Measurements from ENCODE around the gene HDGFL3.
"Not testable (repeated sequence)": the region's sequence is repeated elsewhere in the genome, so short reads cannot be mapped to it uniquely, and the experiment has no call there.

HDGFL3 gene

GRCh38 chr15:83207660-83208366 lies at the start of gene HDGFL3:
HDGFL3 (minus strand) TSS chr15:83207823; CDS start chr15:83207414, 409 bp downstream.
- TF ChIP-seq ZNF274 (IDR thresholded peaks at IDR 0.05; ENCODE audit: low read depth, low read length), result no peak

GRCh38 chr15:83250781-83251180 lies 43.2 kb upstream of the HDGFL3 start:
- no peak for TF ChIP-seq ZNF274 (IDR thresholded peaks at IDR 0.05; ENCODE audit: low read depth, low read length)
- H3K4me3 ChIP-seq (ENCODE audit: low read length), result no peak overlapping the region

More at GRCh38 chr15:83207660-83208366, at the start of gene HDGFL3:
- H3K4me3 ChIP-seq (ENCODE audit: low read length), result peak within 1 kb of the TSS; percentile 75

DNA sequence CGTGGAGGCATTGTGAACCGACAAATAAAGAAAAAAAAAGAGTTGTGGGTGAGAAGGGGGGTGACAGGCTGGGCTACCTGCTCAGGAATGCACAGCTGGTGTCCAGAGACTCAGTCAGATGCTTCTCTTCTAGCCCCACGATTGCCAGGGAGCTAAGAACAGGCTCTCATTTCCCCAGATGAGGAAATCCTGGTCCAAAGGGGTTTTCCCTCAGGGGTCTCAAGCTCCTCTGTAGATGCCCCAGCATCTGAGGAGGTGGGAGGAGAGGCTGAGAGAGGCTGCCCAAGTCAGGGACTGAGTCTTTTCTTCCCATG lies 41.4 kb upstream of the HDGFL3 start:
- no peak overlapping the region for H3K4me3 ChIP-seq (ENCODE audit: low read length)
- TF ChIP-seq ZNF274 (IDR thresholded peaks at IDR 0.05; ENCODE audit: low read depth, low read length), result no peak

GRCh38 chr15:83248151-83249029 lies 40.8 kb upstream of the HDGFL3 start:
- no peak for TF ChIP-seq ZNF274 (IDR thresholded peaks at IDR 0.05; ENCODE audit: low read depth, low read length)
- no peak overlapping the region for H3K4me3 ChIP-seq (ENCODE audit: low read length)

- H3K4me3 ChIP-seq (ENCODE audit: low read length), result no peak overlapping the region
- TF ChIP-seq ZNF274 (IDR thresholded peaks at IDR 0.05; ENCODE audit: low read depth, low read length), result no peak
Measured at GRCh38 chr15:83243634-83244033, 36.0 kb upstream of the HDGFL3 start.

DNA sequence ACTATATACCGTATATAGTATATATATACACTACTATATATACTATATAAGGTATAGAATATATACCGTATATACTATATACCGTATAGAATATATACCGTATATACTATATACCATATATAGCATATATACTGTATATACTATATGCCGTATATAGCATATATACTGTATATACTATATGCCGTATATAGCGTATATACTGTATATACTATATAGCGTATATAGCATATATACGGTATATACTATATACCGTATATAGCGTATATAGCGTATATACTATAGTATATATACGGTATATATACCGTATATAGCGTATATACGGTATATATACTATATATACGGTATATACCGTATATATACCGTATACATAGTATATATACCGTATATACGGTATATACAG lies 22.6 kb upstream of the HDGFL3 start:
- no peak for TF ChIP-seq ZNF274 (IDR thresholded peaks at IDR 0.05; ENCODE audit: low read depth, low read length)
- H3K4me3 ChIP-seq (ENCODE audit: low read length), result no peak overlapping the region

DNA sequence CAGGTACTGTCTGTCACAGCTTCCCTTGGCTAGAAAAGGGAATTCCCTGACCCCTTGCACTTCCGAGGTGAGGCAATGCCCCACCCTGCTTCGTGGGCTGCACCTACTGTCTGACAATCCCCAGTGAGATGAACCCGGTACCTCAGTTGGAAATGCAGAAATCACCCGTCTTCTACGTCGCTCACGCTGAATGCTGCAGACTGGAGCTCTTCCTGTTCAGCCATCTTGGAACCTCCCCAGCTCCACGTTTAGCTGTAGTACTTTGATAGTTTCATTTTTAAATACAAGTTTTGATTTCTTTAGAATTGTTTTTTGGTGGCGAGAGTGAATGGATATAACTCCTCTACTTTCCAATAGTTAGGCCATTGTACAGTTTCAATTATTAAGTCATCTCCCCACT lies 17.8 kb upstream of the HDGFL3 start:
- H3K4me3 ChIP-seq (ENCODE audit: low read length), result no peak overlapping the region
- TF ChIP-seq ZNF274 (IDR thresholded peaks at IDR 0.05; ENCODE audit: low read depth, low read length), result no peak

- H3K4me3 ChIP-seq (ENCODE audit: low read length), result not testable (repeated sequence)
Measured at GRCh38 chr15:83221781-83222180, 14.2 kb upstream of the HDGFL3 start.

DNA sequence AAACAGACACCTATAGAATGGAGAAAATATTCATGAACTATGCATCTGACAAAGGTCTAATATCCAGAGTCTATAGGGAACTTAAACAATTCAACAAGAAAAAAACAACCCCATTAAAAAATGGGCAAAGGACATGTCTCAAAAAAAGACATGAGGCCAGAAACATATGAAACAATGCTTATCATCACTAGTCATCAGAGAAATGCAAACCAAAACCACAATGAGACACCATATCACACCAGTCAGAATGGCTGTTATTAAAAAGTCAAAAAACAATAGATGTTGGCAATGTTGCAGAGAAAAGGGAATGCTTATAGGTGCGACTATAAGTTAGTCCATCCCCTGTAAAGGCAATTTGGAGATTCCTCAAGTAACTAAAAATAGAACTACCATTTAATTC lies 11.4 kb upstream of the HDGFL3 start:
- H3K4me3 ChIP-seq (ENCODE audit: low read length), result no peak overlapping the region
- TF ChIP-seq ZNF274 (IDR thresholded peaks at IDR 0.05; ENCODE audit: low read depth, low read length), result no peak

- no peak overlapping the region for H3K4me3 ChIP-seq (ENCODE audit: low read length)
- no peak for TF ChIP-seq ZNF274 (IDR thresholded peaks at IDR 0.05; ENCODE audit: low read depth, low read length)
Measured at GRCh38 chr15:83215306-83215705, 7.7 kb upstream of the HDGFL3 start.

- no peak for TF ChIP-seq ZNF274 (IDR thresholded peaks at IDR 0.05; ENCODE audit: low read depth, low read length)
- no peak overlapping the region for H3K4me3 ChIP-seq (ENCODE audit: low read length)
Measured at GRCh38 chr15:83210619-83211018, 3.0 kb upstream of the HDGFL3 start.

GRCh38 chr15:83209333-83209732 lies 1.7 kb upstream of the HDGFL3 start:
- TF ChIP-seq ZNF274 (IDR thresholded peaks at IDR 0.05; ENCODE audit: low read depth, low read length), result no peak
- no peak overlapping the region for H3K4me3 ChIP-seq (ENCODE audit: low read length)

DNA sequence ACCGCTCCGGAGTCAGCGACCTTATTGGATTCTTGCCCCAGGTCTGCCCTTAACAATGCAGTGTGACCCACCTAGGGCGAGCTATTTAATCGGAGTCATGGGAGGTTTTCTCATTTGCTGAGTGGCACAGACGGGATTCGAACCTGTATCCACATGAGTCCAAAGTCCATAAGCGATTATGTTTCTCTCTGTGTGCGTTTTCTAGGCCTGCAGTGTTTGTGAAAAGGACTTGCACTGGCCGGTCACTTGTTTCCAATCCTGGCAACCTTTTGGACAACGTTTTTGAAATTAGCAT lies 691 bp upstream of the HDGFL3 start:
- no peak for TF ChIP-seq ZNF274 (IDR thresholded peaks at IDR 0.05; ENCODE audit: low read depth, low read length)
- H3K4me3 ChIP-seq (ENCODE audit: low read length), result peak overlapping the region; percentile 75; the same call in 1 of the 2 replicates

- H3K4me3 ChIP-seq (ENCODE audit: low read length), result peak overlapping the region; percentile 75
- no peak for TF ChIP-seq ZNF274 (IDR thresholded peaks at IDR 0.05; ENCODE audit: low read depth, low read length)
Measured at GRCh38 chr15:83207009-83207659, 489 bp downstream of the HDGFL3 start.

- TF ChIP-seq ZNF274 (IDR thresholded peaks at IDR 0.05; ENCODE audit: low read depth, low read length), result no peak
- peak overlapping the region; percentile 75 for H3K4me3 ChIP-seq (ENCODE audit: low read length)
Measured at GRCh38 chr15:83206526-83207008, 1.1 kb downstream of the HDGFL3 start.

Data from GM08714 (cell line).